HG03196 (cell line): ENCODE results near the gene THBS3.
A peak's percentile ranks its signal among the peaks of the same experiment; 100 is the strongest.
"Not testable (repeated sequence)": the region's sequence is repeated elsewhere in the genome, so short reads cannot be mapped to it uniquely, and the experiment has no call there.

Source experiments
- ATAC-seq: cut with Tn5 transposase; IDR thresholded peaks from one replicate; pipeline ENCODE4 v1.9.1; 2021; ENCODE audit not compliant: unreplicated experiment

The THBS3 gene

DNA sequence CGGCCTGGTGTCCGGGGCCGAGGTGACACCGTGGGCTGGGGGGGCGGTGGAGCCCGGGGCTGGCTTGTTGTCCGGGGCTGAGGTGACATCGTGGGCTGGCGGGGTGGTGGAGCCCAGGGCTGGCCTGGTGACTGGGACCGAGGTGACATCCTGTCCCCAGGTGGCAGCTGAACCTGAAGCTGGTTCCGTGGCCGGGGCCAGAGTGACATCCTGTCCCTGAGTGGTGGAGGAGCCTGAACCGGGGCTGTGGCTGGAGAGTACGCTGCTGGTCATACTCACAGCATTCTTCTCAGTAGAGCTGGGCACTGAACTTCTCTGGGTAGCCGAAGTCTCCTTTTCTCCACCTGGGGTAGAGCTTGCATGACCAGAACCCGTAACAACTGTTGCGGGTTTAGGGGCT, 15.8 kb downstream of the THBS3 start:
- ATAC-seq = no peak

- not testable (repeated sequence) for ATAC-seq
These were observed 17.8 kb downstream of the THBS3 start for GRCh38 chr1:155189926-155190325.

GRCh38 chr1:155188268-155188667, 19.4 kb downstream of the THBS3 start:
- no peak for ATAC-seq

DNA sequence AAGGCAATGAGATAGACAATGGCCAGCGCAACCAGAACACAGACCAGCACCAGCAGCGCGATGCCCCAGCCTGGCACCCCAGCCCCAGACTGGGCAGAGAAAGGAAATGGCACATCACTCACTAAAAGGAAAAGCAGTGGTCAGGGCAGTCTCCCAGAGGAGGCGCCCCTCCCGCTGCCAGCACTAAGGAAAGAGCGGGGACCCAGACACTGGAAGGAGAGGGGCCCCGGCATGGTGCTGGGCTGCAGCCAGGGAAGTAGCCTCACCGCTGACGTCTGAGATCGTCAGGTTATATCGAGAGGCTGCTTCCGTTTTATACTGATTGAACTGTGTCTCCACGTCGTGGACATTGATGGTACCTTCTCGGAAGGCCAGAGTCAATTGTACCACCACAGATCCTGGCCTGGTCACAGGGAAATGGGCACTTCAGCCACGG, 20.2 kb downstream of the THBS3 start:
- no peak for ATAC-seq

DNA sequence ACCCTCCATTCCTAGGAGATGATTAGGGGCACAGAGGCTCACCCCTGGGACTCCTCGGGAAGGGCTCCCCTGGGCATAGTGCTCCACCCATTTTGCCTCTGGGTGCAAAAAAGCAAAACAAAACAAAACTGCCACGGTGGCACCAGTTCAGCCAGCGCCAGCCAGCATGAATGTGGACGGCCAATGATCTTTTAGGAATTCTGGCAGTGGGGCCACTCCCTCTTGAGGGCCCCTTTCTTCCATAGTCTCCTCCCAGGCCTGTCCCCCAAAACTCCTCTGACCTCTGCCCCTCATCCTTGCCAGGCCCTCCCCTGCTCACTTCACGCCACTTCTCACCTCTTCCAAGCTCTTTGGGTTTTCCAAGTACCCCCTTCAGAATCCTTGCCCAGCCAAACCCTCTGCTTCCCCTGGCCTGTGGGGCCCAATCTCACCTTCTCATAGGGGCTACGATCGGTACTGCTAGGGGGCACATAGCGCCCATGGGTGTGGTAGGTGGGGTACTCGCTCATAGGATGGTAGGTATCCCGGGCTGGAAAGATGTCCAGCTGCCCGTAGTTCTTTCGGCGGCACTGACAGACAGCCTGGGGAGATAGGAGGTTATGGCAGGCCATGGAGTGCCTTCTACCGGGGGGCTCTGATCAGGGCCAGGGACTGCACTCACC, 20.8 kb downstream of the THBS3 start:
- ATAC-seq = no peak

GRCh38 chr1:155186067-155186793, 21.5 kb downstream of the THBS3 start:
- ATAC-seq = no peak

- ATAC-seq = no peak
These were observed 22.0 kb downstream of the THBS3 start for GRCh38 chr1:155185783-155186066.

DNA sequence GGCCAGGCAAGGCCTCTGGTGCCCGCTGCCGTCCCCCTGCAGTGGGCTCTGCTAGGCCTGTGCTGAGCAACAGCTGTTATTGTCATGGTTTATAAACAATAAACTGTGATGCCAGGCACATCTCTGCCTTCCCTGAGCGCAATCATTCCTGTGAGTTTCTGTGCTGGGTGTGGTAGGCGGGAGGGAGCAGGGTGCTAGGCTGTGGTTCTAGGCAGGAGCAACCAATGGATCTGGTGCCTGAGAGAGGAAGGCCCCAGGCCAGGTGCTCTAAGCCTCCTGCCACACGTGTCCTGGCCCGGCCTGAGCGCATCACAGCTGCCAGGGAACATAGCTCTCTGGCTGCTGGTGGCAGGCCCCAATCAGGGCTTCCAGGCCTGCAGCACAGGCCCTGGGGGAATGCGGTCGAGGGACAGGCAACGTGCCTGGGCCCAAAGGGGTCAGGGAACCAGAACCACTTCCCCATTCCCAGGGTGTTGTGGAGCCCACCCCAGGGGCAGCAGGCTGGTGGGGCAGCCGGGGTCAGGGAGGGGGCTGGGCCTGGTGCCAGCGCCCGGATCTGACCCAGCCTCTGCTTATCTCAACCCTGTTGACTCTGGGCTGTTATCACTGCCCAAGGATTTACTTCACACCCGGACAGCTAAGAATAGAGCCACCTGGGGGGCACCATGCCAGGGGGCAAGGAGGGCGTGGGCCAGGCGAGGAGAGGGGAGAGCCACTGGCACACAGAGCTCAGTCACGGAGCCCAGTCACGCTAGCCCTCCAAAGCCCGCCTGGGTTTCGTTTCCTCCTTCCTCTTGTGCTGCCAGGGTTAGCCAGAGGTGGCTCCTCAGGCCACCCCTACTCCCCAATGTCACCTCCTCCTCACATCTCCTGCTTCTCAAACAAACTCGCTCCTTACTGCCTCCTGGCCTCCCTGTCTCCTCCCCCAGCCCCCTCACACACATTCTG, 22.6 kb downstream of the THBS3 start:
- ATAC-seq = peak; percentile 89

DNA sequence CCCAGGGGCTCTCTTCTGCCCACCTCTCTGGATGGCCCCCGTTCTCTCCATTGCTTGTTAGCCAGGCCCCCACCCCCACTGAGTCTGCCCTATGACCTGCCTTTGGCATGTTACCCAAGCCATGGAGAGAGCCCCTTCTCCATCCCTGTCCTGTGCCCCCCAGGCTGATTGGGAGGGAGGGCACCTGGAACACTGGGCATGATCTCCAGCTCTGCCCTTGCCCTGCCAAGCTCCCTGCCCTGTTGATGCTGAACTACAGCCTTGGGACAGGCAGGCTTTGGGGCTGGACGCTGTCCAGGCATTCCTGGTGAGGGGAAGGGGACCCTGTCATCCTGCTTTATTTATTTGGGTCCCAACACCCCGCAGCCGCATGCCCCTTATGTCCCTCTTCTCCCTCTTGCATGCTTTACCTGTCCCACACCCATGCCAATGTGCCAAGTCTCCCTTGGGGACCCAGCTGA, 23.3 kb downstream of the THBS3 start:
- ATAC-seq = no peak

GRCh38 chr1:155183775-155184221, 23.9 kb downstream of the THBS3 start:
- no peak for ATAC-seq

DNA sequence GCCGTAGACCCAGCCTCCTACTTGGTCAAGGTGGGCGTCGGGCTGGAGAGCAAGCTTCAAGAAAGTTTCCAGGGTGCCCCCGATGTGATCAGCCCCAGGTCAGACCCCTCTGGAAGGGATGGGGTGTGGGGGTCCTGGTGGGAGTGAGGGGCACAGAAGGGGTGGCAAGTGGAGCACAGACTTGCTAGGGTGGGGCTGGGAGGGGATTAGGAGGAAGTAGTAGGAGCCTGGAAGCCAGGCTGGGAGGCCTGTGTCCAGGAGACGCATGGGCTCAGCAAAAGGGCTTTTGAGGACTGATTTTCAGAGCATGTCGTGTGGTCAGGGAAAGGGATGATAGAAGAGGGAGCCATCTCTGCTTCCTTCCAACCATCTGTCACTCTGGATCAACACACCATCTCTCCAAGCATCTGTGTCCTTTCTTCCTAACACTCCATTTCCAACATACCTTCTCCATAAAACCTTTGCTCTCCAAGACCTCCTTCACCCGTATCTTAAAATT, 25.6 kb downstream of the THBS3 start:
- ATAC-seq = no peak

DNA sequence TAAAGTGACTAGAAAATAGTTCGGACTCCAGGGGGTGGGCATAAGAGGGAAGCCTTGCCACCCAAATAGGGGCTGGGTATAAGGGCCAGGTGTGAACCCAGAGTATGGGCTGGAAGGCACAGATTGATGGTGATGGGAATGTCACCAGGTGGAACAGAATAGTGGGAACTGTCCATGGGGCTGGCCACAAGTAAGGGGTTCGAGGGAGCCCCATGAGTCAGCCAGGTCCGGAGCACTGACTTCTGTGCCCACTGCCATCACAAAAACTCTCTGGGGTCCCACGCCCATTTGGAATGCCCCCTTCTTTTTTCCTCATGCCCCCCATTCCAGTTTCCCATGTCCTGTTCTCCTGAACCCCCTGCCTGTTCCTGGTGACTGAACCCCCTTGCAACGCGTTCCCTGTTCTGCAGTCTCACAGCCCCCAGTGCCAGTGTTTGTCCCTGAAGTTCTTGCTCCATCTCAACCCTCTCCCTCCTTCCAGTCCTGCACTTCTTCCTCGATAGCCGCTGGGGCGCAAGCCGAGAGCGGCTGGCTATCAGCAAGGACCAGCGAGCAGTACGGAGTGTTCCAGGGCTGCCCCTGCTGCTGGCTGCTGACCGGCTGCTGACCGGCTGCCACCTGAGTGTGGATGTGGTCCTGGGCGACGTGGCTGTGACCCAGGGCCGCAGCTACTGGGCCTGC, 26.2 kb downstream of the THBS3 start:
- no peak for ATAC-seq

GRCh38 chr1:155179112-155180031, 28.3 kb downstream of the THBS3 start:
- no peak for ATAC-seq

DNA sequence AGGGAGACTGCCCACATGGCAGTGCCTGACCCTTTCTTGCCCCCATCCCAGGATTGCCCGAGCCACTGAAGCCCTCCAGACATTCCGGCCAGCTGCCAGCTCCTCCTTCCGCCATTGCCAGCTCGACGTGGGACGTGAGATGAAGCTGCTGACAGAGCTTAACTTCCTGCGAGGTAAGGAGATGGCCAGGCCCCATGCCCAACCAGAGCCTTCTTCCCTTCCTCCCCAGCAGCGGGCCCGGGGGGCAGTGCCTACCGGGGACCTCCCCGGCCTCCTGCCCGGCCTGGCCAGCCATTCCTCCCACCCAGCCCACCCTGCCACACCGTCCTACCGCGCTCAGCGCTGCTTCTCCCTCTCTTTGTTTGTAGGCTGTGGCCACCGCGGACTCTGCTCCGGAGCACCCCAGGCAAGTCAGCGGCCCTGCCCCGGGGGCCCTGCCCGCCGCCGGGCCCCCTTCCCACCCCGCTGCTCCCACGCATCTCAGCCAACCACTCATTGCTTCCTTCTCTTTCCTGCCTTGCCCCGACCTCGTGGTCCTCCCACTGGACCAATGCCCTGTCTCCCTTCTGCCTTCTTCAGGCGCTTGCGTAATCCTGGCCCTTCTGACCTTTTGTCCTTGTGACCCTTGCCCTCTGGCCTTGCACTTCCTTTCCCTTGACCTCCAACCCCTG, 29.1 kb downstream of the THBS3 start:
- ATAC-seq = no peak

DNA sequence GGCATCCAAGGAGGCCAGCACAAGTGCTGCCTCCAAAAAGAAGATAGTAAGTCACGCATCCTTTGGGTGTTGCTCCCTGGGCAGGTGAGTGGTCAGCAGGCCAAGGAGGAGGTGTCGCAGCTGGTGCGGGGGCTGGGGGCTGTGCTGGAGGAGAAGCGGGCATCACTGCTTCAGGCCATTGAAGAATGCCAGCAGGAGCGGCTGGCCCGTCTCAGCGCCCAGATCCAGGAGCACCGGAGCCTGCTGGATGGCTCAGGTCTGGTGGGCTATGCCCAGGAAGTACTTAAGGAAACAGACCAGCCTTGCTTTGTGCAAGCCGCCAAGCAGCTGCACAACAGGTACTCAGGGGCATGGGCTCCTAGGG, 29.8 kb downstream of the THBS3 start:
- no peak for ATAC-seq

DNA sequence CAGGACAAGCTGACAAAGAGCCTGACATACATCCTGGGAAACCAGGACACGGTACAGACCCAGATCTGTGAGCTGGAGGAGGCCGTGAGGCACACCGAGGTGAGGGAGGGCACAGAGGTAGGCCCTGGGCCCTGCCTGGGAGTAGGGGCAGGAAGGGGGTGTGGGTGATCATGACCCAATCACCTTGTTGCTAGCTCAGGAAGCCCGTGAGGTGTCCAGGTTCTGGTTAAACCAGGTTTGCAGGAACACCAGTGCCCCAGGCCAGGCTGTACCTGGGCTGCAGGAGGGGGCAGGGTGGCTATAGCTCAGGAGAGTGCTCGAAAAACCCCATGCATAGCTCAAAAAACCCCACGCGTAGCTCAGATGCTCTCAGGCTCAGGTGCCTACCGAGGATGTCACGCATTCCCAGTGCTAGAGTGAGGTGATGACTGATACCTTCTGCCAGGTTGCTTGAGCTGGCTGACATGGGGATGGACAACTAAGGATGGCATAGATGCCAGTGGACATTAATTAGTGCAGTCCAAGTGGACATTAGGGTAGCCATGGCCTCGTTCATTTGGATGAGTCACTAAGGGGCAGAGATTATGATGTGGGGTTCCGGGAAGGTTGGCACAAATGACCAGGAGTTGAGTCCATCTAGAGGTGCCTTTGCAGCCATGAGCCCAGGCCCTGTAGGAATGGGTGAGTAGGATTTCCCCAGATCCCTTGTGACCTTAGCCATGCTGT, 30.3 kb downstream of the THBS3 start:
- no peak for ATAC-seq

DNA sequence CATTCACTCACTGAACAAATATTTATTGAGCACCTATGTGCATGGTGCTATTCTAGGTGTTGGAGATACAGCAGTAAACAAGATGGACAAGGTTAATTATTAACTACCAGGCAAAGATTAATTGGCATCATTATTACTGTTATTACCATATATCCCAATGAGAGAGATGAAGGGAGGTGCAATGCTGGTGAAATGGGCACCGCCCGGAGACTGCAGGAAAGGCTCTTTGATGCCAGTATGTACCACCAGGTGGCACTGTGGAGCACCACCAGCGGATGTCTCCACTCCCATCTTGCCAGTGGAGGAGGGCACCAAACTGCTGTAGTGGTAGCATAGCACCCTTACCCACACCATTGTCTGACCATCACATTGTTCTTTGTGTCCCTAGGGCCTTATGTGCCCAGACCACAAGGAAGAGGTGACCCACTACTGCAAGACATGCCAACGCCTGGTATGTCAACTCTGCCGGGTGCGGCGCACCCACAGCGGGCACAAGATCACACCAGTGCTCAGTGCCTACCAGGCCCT, 31.1 kb downstream of the THBS3 start:
- no peak for ATAC-seq

DNA sequence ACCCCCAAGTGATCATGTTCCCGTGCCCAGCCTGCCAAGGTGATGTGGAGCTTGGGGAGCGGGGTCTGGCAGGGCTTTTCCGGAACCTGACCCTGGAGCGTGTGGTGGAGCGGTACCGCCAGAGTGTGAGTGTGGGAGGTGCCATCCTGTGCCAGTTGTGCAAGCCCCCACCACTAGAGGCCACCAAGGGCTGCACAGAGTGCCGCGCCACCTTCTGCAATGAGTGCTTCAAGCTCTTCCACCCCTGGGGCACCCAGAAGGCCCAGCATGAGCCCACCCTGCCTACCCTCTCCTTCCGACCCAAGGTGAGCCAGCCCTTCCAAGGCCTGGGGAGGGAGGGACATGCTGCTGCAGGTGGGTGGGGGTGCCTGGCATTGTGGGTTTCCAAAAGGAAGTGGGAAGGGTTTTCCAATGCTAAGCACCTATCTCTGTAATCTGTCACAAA, 31.7 kb downstream of the THBS3 start:
- ATAC-seq = no peak
